Measurements from ENCODE around the gene UBE2L5.
A peak's percentile ranks its signal among the peaks of the same experiment; 100 is the strongest.

UBE2L5 gene

DNA sequence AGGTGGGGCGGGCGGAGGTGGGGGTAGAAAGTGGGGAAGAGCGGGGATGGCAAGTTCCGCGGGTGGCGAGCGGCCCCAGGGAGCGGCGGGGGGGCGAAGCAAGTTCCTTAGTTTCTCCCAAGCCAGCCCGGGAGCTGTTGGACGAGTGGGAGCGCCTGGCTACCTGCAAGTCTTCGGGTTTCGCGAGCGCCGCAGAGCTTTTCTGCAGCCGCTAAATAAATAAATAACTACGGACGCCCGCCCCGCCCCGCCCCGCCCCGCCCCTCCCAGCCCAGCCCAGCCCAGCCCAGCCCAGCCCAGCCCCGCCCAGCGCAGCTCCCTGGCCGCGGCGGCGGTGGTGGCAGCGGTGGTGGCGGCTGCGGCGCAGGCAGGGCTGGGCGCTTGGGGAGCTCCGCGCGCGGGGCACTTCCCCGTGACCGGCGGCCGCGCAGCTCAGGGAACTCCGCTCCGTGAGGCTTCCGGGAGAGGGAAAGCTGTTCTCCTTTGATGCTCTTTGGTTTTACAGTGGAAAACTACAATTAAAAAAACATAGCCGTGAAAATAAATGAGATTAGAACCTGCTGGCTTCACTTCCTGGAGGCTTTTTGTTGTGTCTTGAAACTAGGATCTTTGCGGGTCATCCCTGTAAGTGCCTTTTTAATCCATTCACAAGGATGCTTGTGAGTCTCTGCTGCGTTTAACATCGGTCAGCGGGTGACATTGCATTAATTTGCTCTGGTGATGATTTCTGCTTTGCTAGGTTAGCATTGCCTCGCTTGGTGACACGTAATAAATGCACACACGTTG, at the start of gene UBE2L5:
UBE2L5 (plus strand) TSS at position 440 of the 786 bp plus-strand sequence. CDS start 5,498 bp downstream, outside the sequence.
- peak; percentile 84 for DNase-seq

DNA sequence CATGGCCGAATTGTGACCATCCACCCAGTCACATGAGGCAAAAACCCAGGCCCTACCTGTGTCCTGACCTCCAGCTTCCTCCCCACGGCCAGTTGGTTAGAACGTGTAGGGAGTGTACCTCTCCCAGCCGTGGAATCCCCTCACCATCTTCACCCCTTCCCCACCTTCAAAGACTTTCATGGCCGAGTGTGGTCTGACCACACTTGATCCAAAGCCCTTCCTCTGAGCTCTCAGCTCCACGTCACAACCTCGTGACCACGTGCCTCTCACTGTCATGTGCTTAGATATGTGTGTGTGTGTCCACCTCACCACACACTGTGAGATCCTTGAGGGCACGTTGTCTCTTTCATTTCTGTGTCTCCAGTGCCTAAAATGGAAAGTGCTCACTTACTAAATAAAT, 48.6 kb upstream of the UBE2L5 start:
- DNase-seq = peak; percentile 61

DNA sequence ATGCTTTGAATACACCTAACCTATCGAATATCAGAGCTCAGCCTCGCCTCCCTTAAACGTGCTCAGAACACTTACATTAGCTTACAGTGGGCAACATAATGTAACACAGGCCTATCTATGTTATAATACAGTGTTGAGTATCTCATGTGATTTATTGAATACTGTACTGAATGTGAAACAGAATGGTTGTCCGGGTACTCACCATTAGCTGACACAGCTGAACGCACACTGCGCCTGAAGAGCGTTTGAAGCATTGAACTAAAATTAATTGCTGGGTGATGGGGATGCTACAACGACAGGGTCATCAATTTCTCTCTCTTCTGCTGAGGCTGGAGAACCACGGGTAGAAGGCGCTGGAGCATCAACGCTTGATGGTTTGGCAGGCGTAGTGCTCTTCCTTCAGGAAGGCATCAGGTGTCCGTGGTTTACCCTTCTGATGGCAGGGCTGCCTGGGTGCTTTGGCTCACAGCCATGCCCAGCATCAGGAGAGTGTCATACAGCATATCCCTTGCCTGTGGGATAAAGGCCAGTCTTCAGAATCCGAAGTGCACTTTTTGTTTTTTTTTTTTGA, 46.9 kb upstream of the UBE2L5 start:
- no peak for DNase-seq

DNA sequence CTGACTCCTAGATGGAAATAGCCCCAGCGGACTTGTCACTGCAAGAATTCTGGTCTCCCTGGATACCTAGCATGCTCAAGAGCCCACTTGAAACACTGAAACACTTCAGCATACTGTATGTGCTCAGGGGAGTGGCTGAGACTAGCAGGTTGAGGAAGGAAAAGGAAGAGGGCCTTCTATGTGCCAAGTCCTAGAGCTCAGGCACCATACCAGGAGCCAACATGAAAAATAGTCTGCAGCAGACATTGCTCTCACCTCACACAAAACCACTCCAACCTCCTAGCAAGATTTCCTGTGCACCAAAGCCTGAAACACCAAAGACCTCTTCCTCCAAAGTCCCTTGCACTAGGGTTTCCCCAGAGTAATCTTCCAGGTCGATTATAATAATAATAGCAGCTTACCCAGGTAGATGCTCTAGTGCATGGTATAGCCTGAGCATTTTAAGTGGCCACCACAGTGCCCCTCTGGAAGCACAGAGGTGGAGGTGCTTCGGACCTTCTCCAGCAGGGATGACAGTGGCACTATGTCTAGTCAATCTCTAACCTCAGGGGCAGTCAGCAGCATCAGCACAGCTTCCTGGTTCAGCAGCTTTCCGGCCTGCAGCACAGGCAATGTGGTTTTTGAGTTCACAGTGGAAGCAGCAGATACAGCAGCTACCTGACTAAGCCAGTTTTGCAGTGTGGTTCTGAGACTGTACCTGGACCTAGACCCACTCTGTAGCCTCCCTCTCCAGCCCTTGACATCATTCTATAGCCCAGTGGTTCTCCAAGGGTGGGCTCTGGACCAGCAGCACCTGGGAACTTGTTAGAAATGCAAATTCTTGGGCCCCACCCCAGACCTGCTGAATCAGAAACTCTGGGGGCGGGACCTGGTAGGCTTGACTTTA, 45.6 kb upstream of the UBE2L5 start:
- peak; percentile 76 for DNase-seq

DNA sequence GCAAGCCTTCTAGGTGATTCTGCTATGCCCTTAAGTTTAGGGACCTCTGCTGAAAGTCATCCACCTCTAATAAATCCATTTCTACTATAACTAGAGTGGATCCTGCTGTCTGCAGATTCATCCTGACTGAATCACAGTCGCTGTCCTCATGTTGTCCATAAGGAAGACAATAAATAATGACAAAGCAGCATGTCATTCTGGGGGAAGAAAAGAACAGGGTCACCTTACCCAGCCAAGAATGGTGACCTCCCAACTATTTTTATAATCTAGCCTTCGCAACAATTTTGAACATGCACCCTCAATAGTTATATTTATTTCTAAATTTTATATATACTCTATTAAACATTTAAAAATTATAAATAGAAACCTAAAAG, 45.0 kb upstream of the UBE2L5 start:
- DNase-seq = no peak

DNA sequence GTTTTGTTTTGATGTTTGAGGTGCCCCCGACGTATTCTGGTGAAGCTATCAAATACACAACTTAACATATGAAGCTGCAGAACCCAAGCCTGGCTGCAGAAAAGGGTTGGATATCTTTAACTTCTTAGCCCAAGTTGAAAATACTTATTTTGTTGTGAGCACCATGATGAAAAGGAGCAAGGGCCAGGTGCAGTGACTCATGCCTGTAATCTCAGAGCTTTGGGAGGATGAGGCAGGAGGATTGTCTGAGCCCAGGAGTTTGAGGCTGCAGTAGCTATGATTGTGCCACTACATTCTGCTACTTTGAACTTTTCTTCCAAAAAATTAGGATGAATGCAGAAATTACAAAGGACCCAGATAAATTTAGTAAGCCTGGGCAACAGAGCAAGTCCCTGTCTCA, 44.1 kb upstream of the UBE2L5 start:
- no peak for DNase-seq

DNA sequence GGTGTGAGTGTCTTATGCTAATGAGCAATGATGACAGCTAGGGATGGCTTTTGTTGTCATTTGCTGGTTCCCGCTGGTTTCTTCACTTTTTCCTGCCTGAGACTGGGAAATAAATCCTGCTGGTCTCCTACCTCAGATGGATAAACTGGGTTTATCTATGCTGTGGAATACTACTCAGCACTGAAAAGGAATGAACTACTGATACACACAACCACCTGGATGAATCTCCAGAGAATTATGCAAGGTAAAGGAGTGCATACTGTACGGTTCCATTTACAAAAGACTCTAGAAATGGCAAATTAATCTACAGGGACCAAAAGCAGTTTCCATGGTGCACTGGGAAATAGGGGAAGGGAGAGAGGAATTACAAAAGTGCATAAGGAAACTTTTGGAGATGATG, 41.2 kb upstream of the UBE2L5 start:
- no peak for DNase-seq

DNA sequence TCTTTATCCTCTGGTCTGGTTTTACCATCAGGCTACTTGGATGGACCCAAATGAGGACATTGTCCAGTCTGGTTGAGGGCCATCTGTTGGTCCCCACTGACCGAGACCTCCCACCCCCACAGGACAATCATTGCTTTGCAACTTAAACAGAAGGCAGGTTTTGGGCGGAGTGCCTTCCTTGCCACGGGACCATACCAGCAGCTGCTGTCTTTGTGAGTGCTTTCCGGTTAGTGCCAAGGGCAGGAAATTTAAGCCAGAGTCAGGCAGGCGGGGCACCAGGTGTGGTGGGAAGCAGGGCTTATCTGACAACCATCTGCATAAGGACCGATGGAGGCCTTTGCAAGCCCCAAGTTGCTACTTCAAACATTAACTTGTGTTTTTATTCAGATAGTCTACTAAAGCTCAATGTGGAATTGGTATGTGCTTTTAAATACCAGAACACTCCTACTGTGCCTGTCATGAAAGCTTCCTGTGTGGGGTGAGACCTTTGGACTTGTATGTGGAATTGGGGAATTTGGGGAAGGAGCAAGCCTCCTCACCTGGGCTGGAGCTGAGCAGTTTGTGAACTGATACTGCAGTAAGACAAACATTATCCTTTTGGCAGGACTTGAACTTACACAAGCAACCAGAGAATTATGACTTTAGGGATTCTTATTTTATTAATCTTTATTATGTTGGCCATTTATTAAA, 39.3 kb upstream of the UBE2L5 start:
- DNase-seq = no peak

DNA sequence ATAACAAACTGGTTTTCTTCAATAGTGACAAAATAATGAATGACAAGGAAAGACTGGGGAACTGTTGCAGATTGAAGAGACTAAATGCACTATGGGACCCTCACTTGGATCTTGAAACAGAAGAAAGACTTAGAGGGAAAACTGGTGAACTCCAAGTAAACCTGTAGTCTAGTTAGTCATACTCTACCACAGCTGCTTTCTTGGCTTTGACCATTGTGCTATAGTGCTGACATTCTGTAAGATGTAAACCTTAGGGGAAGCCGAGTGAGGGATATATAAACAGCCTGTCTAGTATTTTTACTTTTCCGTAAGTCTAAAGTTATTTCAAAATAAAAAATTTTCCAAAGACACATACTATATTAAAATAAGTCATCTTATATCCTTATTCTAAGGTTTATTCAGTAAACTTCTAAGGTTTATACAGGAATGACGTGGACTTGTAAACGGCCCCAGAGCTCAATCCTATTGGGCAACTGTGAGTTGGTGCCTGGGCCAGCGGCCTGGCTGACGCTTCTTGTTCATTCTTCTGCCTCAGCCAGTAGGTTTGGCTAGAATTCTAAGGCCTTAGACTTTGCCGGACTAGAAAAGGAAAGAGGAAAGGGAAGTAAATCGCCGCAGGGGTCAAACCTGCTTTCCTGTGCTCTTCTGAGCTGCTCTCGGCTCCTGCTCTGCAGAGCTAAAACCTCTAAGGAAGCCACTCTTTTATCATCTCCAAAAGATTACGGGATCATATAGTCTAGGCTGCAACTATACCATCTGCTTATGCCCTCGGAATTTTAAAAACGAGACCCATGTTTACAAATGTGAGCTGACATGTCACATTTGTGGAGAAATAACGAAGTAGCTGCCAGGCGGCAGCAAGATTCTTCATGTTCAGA, 33.6 kb upstream of the UBE2L5 start:
- DNase-seq = no peak

DNA sequence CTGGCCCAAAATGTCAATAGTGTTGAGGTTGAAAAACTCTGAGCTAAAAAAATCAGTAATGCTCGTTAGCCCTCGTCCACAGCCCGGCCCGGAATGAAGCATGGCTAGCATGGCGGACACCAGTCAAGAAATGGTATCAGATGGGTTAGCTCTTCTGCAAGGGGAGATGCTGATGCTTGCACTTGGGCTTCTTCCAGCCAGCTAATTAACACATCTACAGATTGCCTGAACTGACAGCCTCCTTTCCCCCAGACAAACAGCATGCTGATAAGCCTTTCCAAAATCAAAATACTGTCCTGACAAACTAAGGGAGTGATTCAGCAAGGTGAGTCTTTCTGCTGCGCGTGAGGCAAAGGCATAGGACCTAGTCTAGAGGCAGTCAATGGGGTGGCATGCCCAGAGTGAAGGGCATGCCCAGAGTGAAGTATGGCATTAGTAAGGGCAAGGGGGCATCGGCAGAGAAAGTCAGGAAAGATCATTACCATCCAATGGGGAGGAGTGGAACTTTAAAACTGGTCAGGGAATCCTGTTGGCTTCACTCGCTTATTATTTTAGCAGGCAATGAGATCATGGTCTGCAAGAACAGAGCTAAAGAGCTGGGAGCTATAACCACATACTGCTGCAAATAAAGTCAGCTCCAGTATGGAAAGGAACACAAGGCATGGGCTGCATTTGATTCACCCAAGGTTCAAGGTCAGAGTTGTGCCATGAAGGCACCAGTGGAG, 30.2 kb upstream of the UBE2L5 start:
- DNase-seq = no peak

DNA sequence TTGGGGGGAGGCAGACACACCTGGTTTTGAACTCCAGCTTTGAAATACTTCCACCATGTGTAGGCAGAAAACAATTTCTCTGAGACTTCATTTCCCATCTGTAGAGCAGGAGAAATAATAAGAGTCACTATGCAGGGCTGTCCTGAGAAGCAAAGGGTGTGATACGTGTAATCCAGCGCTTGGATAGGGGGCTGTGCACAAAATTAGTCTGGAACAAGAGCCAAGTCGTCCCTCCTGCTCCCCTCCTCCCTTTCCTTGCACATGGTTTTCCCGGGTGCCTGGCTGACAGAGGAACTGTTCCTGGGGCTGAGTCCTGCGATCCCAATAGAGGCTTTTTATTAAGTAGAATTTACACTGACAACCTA, 29.6 kb upstream of the UBE2L5 start:
- DNase-seq = no peak

DNA sequence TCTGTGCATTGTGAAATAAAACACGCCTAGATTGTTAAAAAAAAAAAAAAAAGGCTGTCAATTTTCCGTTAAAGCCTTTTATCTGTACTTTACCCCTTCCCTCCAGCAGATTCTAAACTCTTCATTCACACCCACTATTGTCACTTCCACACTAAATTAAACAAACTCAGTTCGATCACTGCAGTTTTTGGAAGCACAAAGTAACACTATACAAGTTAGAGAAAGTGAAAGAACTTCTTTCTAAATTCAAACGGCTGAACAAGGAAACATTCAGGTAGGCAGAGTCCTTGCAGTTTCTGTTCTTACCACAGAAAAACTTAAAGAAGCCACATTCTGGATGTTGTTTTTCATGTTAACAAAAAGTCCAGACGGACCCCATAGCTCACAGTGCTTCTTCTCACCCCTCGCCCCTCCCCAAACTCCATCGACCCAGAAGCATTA, 27.5 kb upstream of the UBE2L5 start:
- no peak for DNase-seq

DNA sequence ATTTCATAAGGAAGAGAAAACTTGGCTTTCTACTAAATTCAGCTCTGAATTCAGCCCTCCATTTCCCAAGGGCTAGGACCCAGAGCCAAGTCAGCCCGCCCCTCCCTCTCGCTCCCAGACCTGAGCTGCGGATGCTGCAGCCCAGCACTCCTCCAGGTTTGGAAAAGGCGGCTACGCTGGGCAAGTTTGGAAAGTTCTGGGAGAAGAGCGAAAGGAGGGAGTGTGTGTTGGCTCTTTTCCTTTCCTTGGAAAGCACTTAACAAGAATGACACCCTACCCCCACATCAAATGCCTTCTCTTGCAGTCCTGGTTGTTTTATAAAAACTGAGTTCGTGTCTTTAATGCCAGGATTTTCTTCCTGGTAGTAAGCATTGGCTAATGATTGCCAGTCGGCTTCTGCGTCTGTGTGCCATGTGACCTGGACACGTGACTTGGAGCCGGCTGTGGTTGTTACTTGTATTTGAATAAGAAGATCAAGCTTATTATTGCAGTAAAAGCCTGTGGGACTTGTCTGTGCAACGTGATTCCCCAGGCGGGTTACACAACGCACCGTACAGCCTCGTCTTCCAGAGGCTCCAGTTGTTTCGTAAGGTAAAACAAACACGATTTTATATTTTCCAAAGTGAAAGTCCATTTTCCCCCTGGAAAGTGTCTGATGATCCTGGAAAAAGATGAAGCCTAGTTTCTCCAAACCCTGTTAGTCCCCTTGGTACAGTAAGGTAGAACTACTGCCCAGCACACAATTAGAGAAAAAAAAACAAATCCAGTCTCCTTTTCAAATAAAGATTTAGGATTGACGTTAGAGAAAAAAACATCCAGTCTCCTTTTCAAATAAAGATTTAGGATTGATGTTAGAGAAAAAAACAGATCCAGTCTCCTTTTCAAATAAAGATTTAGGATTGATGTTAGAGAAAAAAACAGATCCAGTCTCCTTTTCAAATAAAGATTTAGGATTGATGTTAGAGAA, 26.8 kb upstream of the UBE2L5 start:
- DNase-seq = peak; percentile 72

DNA sequence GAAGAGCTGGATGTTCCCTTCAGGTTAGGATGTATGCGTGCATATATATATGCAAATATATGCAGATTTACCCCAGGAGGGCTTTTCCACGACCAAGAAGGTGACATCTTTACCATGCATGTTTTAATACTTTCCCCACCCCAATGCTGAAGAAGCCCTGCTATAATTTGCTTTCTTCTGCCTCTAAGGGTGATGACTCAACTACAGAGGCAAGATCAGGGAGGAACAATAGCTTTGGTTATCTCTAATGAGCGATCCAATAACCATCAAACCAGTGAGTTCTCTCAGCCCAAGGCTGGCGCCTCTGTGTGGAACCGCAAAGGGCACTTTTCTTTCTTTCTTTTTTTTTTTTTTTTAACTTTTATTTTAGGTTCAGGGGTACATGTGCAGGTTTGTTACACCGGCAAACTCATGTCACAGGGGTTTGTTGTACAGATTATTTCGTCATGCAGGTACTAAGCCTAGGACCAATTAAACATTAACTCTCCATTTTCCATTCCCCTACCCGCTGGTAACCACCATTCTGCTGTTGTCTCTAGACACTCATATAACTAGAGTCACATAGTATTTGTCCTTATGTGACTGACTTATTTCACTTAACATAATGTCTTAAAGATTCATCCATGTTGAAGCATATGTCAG, 25.7 kb upstream of the UBE2L5 start:
- no peak for DNase-seq

DNA sequence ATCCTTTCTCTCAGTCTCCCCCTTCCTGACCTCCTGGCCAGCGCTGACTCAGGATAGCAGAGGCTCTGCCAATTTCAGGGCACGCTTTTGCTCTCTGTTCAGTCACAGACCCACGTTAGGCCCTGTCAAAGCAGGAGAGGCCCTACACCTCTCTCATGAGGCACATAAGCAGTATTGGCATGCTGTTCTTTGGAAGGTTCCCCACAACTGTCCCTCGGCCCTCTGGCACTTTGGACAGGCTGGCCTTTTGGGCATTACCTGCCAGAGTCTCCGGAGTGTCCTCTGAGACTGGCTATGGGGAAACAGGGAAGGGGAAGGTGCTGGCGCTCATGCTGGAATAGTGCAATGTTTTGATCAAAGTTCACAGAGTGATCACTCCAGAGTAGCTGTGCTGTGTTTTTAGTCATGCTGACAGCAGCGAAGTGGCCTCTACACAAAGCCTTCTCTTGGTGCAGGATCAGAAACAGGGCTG, 23.7 kb upstream of the UBE2L5 start:
- DNase-seq = no peak

DNA sequence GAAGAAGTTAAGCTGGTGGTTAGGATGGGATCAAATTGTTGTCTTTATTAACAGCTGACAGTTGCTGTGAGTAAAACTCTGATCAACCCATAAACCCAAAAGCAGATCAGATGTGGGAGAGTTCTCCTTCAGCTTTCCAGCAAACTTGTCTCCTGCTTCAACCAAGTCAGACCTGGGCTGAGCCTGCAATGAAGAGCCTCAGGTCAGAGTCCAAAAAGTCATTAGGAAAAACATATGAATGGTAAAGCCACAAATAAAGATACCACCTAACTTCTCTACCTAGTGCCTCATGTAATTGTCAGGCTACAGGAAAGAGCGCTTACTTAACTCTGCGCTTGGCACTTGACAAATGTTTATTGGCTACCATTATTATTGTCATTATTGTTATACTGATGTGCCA, 21.9 kb upstream of the UBE2L5 start:
- no peak for DNase-seq

DNA sequence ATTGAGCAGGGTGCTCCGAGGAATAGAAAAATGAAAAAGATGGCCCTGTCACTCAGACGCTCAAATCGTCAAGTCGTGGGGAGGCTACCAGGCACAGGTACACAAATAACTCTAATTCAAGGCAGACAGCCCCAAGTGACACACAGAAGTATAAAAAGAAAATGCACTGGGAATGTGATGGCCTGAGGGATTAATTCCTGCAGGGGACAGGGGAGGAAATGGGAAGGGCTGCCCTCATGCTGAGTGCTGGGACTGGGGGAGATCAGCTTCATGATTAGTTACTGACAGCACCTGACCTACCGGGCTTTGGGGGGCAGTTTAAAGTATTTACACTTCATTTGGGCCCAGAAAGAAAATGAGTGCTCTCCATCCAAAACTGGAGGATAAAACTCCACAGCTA, 20.9 kb upstream of the UBE2L5 start:
- DNase-seq = no peak

DNA sequence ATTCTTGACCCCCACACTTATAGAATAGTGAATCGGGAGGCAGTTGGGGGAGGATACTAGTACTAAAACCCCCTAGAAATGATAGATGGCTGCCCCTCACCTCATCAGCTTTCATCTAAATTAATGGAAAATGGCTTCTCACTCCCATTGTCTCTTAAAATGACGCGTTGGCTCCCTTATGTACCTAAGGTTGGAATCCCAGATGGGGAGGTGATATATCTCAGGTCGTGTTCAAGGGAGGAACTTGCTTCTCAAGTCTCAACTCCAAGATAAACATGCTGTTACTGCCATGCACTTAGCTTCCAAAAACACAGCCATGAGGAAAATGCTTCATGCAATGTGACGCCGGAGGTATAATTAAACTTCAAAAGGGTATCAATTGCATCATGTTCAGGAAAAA, 18.8 kb upstream of the UBE2L5 start:
- DNase-seq = no peak

DNA sequence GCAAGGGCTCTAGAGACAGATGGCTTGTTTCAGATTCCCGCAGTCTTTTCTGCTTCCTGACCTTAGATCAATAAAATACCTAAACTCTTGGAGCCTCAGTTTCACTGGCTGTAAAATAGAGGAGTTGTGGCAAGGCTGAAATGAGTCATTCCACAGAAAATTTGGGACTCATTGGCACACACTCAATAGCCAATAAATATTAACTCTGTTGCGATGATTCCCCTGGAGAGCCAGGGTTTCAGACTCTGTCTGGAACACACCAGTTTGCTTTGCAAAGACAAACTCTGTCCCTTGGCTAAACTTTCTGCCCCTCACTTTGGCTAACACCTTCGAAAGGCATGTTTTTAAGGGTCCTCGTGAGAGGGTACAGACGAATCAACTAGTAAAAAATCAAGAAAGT, 18.1 kb upstream of the UBE2L5 start:
- DNase-seq = no peak

Data from activated CD8-positive, alpha-beta memory T cell treated with anti-CD3 and anti-CD28 coated beads, Interleukin-2, amount 50 U/mL, for 48 hours (primary cell).